ENCODE results near the gene CDK5RAP3.
"Not testable (repeated sequence)": the region's sequence is repeated elsewhere in the genome, so short reads cannot be mapped to it uniquely, and the experiment has no call there.

The CDK5RAP3 gene

GRCh38 chr17:47994724-47995123 is 23.8 kb downstream of the CDK5RAP3 start:
- in situ Hi-C loops (cut with HindIII; ENCODE audit: low sequenced_read_pairs) = no loop called here

- in situ Hi-C loops (cut with HindIII; ENCODE audit: low sequenced_read_pairs) = no loop called here
Measured at GRCh38 chr17:47995241-47995935, 24.5 kb downstream of the CDK5RAP3 start.

- in situ Hi-C loops (cut with HindIII; ENCODE audit: low sequenced_read_pairs) = no loop called here
Measured at GRCh38 chr17:47996201-47996600, 25.3 kb downstream of the CDK5RAP3 start.

GRCh38 chr17:47997586-47997985 is 26.7 kb downstream of the CDK5RAP3 start:
- in situ Hi-C loops (cut with HindIII; ENCODE audit: low sequenced_read_pairs) = no loop called here

GRCh38 chr17:47998044-47998443 is 27.1 kb downstream of the CDK5RAP3 start:
- in situ Hi-C loops (cut with HindIII; ENCODE audit: low sequenced_read_pairs) = no loop called here

GRCh38 chr17:47999582-47999981 is 28.7 kb downstream of the CDK5RAP3 start:
- in situ Hi-C loops (cut with HindIII; ENCODE audit: low sequenced_read_pairs) = no loop called here

GRCh38 chr17:48001197-48001596 is 30.3 kb downstream of the CDK5RAP3 start:
- in situ Hi-C loops (cut with HindIII; ENCODE audit: low sequenced_read_pairs) = no loop called here

- in situ Hi-C loops (cut with HindIII; ENCODE audit: low sequenced_read_pairs) = not testable (repeated sequence)
Measured at GRCh38 chr17:48001657-48002056, 30.7 kb downstream of the CDK5RAP3 start.

- in situ Hi-C loops (cut with HindIII; ENCODE audit: low sequenced_read_pairs) = no loop called here
Measured at GRCh38 chr17:48002266-48002915, 31.5 kb downstream of the CDK5RAP3 start.

GRCh38 chr17:48002916-48003416 is 32.1 kb downstream of the CDK5RAP3 start:
- in situ Hi-C loops (cut with HindIII; ENCODE audit: low sequenced_read_pairs) = no loop called here

GRCh38 chr17:48003417-48004151 is 32.7 kb downstream of the CDK5RAP3 start:
- in situ Hi-C loops (cut with HindIII; ENCODE audit: low sequenced_read_pairs) = no loop called here

- in situ Hi-C loops (cut with HindIII; ENCODE audit: low sequenced_read_pairs) = no loop called here
Measured at GRCh38 chr17:48004983-48005382, 34.1 kb downstream of the CDK5RAP3 start.

GRCh38 chr17:48006936-48007709 is 36.2 kb downstream of the CDK5RAP3 start:
- in situ Hi-C loops (cut with HindIII; ENCODE audit: low sequenced_read_pairs) = no loop called here

GRCh38 chr17:48010193-48010592 is 39.3 kb downstream of the CDK5RAP3 start:
- in situ Hi-C loops (cut with HindIII; ENCODE audit: low sequenced_read_pairs) = no loop called here

- in situ Hi-C loops (cut with HindIII; ENCODE audit: low sequenced_read_pairs) = no loop called here
Measured at GRCh38 chr17:48011405-48012150, 40.7 kb downstream of the CDK5RAP3 start.

- in situ Hi-C loops (cut with HindIII; ENCODE audit: low sequenced_read_pairs) = no loop called here
Measured at GRCh38 chr17:48012151-48012520, 41.2 kb downstream of the CDK5RAP3 start.

- in situ Hi-C loops (cut with HindIII; ENCODE audit: low sequenced_read_pairs) = no loop called here
Measured at GRCh38 chr17:48012654-48013053, 41.7 kb downstream of the CDK5RAP3 start.

- in situ Hi-C loops (cut with HindIII; ENCODE audit: low sequenced_read_pairs) = no loop called here
Measured at GRCh38 chr17:48013876-48014594, 43.1 kb downstream of the CDK5RAP3 start.

- in situ Hi-C loops (cut with HindIII; ENCODE audit: low sequenced_read_pairs) = no loop called here
Measured at GRCh38 chr17:48014595-48015111, 43.7 kb downstream of the CDK5RAP3 start.

Data from DLD1 (cell line).